ENCODE measurements around the gene NHEJ1.
A peak's percentile ranks its signal among the peaks of the same experiment; 100 is the strongest.

NHEJ1 gene

DNA sequence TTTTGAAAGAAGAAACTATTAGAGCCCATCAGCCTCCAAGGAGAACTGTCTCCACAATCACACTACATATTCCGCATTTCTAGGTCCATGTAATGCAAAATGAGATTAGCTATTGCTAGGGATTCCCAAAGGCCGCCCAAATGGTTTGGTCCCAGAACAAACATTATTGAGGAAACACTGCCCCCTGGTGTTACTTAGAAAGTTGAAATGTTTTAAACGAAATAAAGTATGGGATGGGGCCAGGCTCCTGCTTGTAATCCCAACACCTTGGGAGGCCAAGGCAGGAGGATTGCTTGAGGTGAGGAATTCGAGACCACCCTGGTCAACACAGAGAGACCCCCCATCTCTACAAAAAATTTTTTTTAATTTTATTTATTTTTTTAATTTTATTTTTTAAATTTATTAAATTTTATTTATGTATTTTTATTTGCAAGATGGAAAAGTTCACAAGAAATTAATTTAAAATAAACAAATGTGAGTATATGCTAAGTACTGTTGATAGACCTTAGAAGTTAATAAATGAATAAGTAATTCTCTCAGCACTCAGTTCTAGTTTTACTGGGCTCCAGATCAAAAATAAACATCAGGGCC is 5.5 kb downstream of the NHEJ1 start:
- DNase-seq (ENCODE audit: extremely low read depth, insufficient read length), result no peak
- H3K27me3 ChIP-seq (replicated peaks; ENCODE audit: control insufficient read depth, insufficient read depth, low read length), result no peaks in the 10 kb centered on the region
- H3K36me3 ChIP-seq (ENCODE audit: control insufficient read depth, insufficient read depth, low read length), result no peaks in the 10 kb centered on the region; the same call in 1 of the 2 replicates
- no peak overlapping the region for H3K4me3 ChIP-seq (replicated peaks; ENCODE audit: low read depth, low read length)
- TF ChIP-seq, protein P1, sequence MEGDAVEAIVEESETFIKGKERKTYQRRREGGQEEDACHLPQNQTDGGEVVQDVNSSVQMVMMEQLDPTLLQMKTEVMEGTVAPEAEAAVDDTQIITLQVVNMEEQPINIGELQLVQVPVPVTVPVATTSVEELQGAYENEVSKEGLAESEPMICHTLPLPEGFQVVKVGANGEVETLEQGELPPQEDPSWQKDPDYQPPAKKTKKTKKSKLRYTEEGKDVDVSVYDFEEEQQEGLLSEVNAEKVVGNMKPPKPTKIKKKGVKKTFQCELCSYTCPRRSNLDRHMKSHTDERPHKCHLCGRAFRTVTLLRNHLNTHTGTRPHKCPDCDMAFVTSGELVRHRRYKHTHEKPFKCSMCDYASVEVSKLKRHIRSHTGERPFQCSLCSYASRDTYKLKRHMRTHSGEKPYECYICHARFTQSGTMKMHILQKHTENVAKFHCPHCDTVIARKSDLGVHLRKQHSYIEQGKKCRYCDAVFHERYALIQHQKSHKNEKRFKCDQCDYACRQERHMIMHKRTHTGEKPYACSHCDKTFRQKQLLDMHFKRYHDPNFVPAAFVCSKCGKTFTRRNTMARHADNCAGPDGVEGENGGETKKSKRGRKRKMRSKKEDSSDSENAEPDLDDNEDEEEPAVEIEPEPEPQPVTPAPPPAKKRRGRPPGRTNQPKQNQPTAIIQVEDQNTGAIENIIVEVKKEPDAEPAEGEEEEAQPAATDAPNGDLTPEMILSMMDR (IDR thresholded peaks at IDR 0.05; ENCODE audit: insufficient read depth, low read length, poor library complexity, severe bottlenecking), result peak; percentile 52

GRCh38 chr2:219149667-219150066 is 10.9 kb downstream of the NHEJ1 start:
- Histone ChIP-seq H3K4me3 (replicated peaks; ENCODE audit: low read depth, low read length) (no peak overlapping the region), H3K27me3 (replicated peaks; ENCODE audit: control insufficient read depth, insufficient read depth, low read length) (no peaks in the 10 kb centered on the region), H3K36me3 (ENCODE audit: control insufficient read depth, insufficient read depth, low read length) (no peaks in the 10 kb centered on the region)
- TF ChIP-seq, protein P1 (IDR thresholded peaks at IDR 0.05; ENCODE audit: insufficient read depth, low read length, poor library complexity, severe bottlenecking), result no peak
- DNase-seq (ENCODE audit: extremely low read depth, insufficient read length), result no peak

DNA sequence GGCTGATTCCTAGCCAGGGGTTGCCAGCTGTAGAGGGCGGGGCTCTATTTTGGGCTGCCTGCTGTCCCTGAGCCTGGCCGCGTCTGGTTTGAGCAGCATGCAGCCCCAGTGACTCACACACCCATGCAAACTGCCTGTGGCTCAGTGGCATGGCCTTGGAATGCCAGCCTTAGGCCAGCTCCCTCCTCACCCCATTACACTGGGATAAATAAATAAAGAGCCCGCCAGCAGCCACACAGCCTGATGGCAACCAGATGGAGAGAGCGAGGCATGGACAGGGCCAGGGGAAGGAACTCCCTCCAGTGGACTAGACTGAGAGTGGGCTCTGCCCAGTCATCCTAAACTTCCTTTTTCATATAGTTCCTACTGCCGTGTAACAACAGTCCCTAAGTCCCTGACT is 18.3 kb downstream of the NHEJ1 start:
- Histone ChIP-seq H3K27me3 (replicated peaks; ENCODE audit: control insufficient read depth, insufficient read depth, low read length) (no peaks in the 10 kb centered on the region), H3K4me3 (replicated peaks; ENCODE audit: low read depth, low read length) (no peak overlapping the region), H3K36me3 (ENCODE audit: control insufficient read depth, insufficient read depth, low read length) (no peaks in the 10 kb centered on the region; the same call in none of the 2 replicates)
- DNase-seq (ENCODE audit: extremely low read depth, insufficient read length), result no peak
- TF ChIP-seq, protein P1 (IDR thresholded peaks at IDR 0.05; ENCODE audit: insufficient read depth, low read length, poor library complexity, severe bottlenecking), result no peak

DNA sequence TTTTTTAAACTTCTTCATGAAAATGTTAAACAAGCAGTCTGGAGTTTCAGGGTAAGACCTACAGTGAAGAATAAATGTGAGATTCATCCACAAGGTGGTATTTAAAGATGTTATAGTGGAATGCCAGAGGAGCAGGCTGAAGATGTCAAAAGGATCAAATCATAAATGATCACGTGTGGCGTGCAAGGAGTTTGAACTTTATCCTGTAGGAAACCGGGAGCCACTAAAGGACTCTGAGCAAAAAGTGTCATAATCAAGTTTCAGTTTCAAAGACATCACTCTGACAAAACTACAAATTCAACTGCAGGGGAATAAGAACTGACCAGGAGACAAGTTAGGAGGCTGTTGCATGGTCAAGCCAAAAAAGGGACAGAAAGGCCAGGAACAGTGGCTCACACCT is 19.9 kb downstream of the NHEJ1 start:
- Histone ChIP-seq H3K4me3 (replicated peaks; ENCODE audit: low read depth, low read length) (no peak overlapping the region), H3K27me3 (replicated peaks; ENCODE audit: control insufficient read depth, insufficient read depth, low read length) (no peaks in the 10 kb centered on the region), H3K36me3 (ENCODE audit: control insufficient read depth, insufficient read depth, low read length) (no peaks in the 10 kb centered on the region; the same call in none of the 2 replicates)
- TF ChIP-seq, protein P1 (IDR thresholded peaks at IDR 0.05; ENCODE audit: insufficient read depth, low read length, poor library complexity, severe bottlenecking), result no peak
- no peak for DNase-seq (ENCODE audit: extremely low read depth, insufficient read length)

- TF ChIP-seq, protein P1 (IDR thresholded peaks at IDR 0.05; ENCODE audit: insufficient read depth, low read length, poor library complexity, severe bottlenecking), result no peak
- no peak overlapping the region for H3K4me3 ChIP-seq (replicated peaks; ENCODE audit: low read depth, low read length)
- no peaks in the 10 kb centered on the region for H3K27me3 ChIP-seq (replicated peaks; ENCODE audit: control insufficient read depth, insufficient read depth, low read length)
- H3K36me3 ChIP-seq (ENCODE audit: control insufficient read depth, insufficient read depth, low read length), result no peaks in the 10 kb centered on the region
- no peak for DNase-seq (ENCODE audit: extremely low read depth, insufficient read length)
Observed at GRCh38 chr2:219133976-219134375, 26.6 kb downstream of the NHEJ1 start.

- Histone ChIP-seq H3K36me3 (ENCODE audit: control insufficient read depth, insufficient read depth, low read length) (no peaks in the 10 kb centered on the region; the same call in 1 of the 2 replicates), H3K4me3 (replicated peaks; ENCODE audit: low read depth, low read length) (no peak overlapping the region), H3K27me3 (replicated peaks; ENCODE audit: control insufficient read depth, insufficient read depth, low read length) (no peaks in the 10 kb centered on the region)
- DNase-seq (ENCODE audit: extremely low read depth, insufficient read length), result no peak
- TF ChIP-seq, protein P1 (IDR thresholded peaks at IDR 0.05; ENCODE audit: insufficient read depth, low read length, poor library complexity, severe bottlenecking), result no peak
Observed at GRCh38 chr2:219131744-219132143, 28.9 kb downstream of the NHEJ1 start.

Data from GM06990 (cell line).